GM12878 (cell line): ENCODE data around the gene STEAP2.
"Not testable (repeated sequence)": the region's sequence is repeated elsewhere in the genome, so short reads cannot be mapped to it uniquely, and the experiment has no call there.

Experiments
- CREB1 ChIP-seq: IDR thresholded peaks from 2 replicates; pipeline ENCODE4 v1.6.1; 2012; ENCODE audit warnings: low read depth, mild to moderate bottlenecking, inconsistent platforms
- POLR2A ChIP-seq: IDR thresholded peaks from 2 replicates; pipeline ENCODE4 v1.6.1; 2011; ENCODE audit warnings: low read depth, mild to moderate bottlenecking, low read length
- SMAD1 ChIP-seq: fragments of 450-650 bp; IDR thresholded peaks from 2 replicates; pipeline ENCODE4 v1.6.1; 2018; ENCODE audit warnings: mild to moderate bottlenecking, low read depth; ENCODE audit not compliant: partially characterized antibody
- ZNF24 ChIP-seq: fragments of 450-650 bp; IDR thresholded peaks from 2 replicates; pipeline ENCODE4 v1.6.1; 2017; ENCODE audit warnings: antibody characterized with exemption, mild to moderate bottlenecking
- TF ChIP-seq, protein P1 (sequence below), 3 experiments: IDR thresholded peaks in 2 of 3; conservative IDR thresholded peaks in 1 of 3; 2 replicates each; pipeline ENCODE4 v1.5.1; 2011; ENCODE audit warnings: low read depth in 3 of 3, low read length in 3 of 3, mild to moderate bottlenecking in 3 of 3, control low read depth in 2 of 3, moderate library complexity in 2 of 3, inconsistent platforms in 1 of 3, mixed read lengths in 1 of 3; ENCODE audit not compliant: control insufficient read depth in 2 of 3, insufficient read depth in 1 of 3; ENCODE audit errors: extremely low read depth in 1 of 3
- TF ChIP-seq, protein P2 (sequence below): fragments of 450-650 bp; formaldehyde crosslinking; IDR thresholded peaks from 2 replicates; pipeline ENCODE4 v1.4.0; 2022; ENCODE audit warnings: mild to moderate bottlenecking, moderate library complexity
- TF ChIP-seq, protein P3 (sequence below): IDR thresholded peaks from 2 replicates; pipeline ENCODE4 v1.6.1; 2011; ENCODE audit warnings: low read depth, low read length, improper control_type of control experiment, borderline replicate concordance

DNA sequence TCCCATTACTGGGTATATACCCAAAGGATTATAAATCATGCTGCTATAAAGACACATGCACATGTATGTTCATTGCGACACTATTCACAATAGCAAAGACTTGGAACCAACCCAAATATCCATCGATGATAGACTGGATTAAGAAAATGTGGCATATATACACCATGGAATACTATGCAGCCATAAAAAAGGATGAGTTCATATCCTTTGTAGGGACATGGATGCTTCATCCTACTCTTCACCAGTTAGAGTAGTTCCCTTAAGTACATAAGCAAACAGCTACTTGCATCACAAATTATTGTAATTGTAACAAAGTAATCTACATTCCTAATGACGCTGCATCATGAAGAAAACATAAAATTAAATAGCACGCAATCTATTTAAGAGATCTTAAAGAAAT lies 25.2 kb upstream of the STEAP2 start:
- TF ChIP-seq SMAD1, CREB1, ZNF24, POLR2A: not testable (repeated sequence)
- TF ChIP-seq, protein P1, sequence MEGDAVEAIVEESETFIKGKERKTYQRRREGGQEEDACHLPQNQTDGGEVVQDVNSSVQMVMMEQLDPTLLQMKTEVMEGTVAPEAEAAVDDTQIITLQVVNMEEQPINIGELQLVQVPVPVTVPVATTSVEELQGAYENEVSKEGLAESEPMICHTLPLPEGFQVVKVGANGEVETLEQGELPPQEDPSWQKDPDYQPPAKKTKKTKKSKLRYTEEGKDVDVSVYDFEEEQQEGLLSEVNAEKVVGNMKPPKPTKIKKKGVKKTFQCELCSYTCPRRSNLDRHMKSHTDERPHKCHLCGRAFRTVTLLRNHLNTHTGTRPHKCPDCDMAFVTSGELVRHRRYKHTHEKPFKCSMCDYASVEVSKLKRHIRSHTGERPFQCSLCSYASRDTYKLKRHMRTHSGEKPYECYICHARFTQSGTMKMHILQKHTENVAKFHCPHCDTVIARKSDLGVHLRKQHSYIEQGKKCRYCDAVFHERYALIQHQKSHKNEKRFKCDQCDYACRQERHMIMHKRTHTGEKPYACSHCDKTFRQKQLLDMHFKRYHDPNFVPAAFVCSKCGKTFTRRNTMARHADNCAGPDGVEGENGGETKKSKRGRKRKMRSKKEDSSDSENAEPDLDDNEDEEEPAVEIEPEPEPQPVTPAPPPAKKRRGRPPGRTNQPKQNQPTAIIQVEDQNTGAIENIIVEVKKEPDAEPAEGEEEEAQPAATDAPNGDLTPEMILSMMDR (IDR thresholded peaks at IDR 0.05 in 2 of 3, conservative IDR thresholded peaks at IDR 0.05 in 1 of 3; ENCODE audit: control insufficient read depth in 2 of 3, extremely low read depth in 1 of 3, insufficient read depth in 1 of 3, low read depth in 3 of 3, low read length in 3 of 3): not testable (repeated sequence)
- TF ChIP-seq, protein P2, sequence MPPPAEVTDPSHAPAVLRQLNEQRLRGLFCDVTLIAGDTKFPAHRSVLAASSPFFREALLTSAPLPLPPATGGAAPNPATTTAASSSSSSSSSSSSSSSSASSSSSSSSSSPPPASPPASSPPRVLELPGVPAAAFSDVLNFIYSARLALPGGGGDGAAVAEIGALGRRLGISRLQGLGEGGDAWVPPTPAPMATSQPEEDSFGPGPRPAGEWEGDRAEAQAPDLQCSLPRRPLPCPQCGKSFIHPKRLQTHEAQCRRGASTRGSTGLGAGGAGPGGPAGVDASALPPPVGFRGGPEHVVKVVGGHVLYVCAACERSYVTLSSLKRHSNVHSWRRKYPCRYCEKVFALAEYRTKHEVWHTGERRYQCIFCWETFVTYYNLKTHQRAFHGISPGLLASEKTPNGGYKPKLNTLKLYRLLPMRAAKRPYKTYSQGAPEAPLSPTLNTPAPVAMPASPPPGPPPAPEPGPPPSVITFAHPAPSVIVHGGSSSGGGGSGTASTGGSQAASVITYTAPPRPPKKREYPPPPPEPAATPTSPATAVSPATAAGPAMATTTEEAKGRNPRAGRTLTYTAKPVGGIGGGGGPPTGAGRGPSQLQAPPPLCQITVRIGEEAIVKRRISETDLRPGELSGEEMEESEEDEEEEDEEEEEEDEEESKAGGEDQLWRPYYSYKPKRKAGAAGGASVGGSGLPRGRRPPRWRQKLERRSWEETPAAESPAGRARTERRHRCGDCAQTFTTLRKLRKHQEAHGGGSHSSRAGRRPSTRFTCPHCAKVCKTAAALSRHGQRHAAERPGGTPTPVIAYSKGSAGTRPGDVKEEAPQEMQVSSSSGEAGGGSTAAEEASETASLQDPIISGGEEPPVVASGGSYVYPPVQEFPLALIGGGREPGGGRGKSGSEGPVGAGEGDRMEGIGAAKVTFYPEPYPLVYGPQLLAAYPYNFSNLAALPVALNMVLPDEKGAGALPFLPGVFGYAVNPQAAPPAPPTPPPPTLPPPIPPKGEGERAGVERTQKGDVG (CRISPR knock-in tag): not testable (repeated sequence)
- TF ChIP-seq, protein P3, sequence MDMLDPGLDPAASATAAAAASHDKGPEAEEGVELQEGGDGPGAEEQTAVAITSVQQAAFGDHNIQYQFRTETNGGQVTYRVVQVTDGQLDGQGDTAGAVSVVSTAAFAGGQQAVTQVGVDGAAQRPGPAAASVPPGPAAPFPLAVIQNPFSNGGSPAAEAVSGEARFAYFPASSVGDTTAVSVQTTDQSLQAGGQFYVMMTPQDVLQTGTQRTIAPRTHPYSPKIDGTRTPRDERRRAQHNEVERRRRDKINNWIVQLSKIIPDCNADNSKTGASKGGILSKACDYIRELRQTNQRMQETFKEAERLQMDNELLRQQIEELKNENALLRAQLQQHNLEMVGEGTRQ: not testable (repeated sequence)
